AG04449 (cell line): ENCODE measurements around the gene SDCCAG8.

Experiments used
- CTCF ChIA-PET: fragments of 350-600 bp; formaldehyde crosslinking; extraction: SDS; loops from one replicate; lab custom pipeline; 2021; ENCODE audit warnings: antibody characterized with exemption; lab: Yijun Ruan, JAX
- POLR2A ChIA-PET: fragments of 400-600, 350-600 bp; formaldehyde crosslinking; extraction: SDS; loops from one replicate; lab custom pipeline; 2020; ENCODE audit warnings: antibody characterized with exemption, inconsistent platforms; lab: Yijun Ruan, JAX
- DNase-seq: peaks from one replicate; pipeline ENCODE4 v3.0.0-alpha.2; 2010; ENCODE audit warnings: low read depth, low spot score
- H3K4me3 ChIP-seq: 2 replicates; pipeline ENCODE4 v1.5.1; 2011; ENCODE audit warnings: low read depth, mild to moderate bottlenecking, control low read depth, low read length
- TF ChIP-seq, protein P1 (sequence below): IDR thresholded peaks from one replicate; pipeline ENCODE4 v1.5.1; 2011; ENCODE audit warnings: mild to moderate bottlenecking, moderate library complexity, low read length, control low read depth, inconsistent platforms; ENCODE audit not compliant: insufficient read depth; ENCODE audit errors: missing control alignments

Gene SDCCAG8

DNA sequence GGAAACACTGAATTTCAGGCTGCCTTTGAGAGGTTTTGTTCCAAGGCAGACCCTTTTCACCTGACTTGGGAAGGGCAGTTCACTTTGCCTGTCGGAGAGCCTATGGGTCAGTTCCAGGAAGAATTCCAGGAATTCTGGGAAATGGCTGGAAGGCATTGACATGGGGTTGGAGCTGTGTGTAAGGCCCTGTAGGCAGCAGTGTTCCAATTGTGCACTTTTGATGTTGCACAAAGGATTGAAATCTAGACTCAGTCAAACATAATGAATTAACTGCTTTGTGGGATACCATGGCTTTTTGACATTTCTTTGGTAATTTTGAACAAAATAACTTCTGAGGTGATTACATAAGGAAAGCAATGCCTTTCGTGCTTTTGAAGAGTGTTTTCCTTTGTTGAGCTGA is 184.6 kb downstream of the SDCCAG8 start:
- no peak for DNase-seq
- POLR2A ChIA-PET, result no interaction called here
- H3K4me3 ChIP-seq, result no peak overlapping the region
- CTCF ChIA-PET, result interaction anchor here (1.1 kb wide), 1 partner anchor 9 kb away, joined by 3 read pairs; no protein-coding TSS in a partner anchor
- TF ChIP-seq, protein P1, sequence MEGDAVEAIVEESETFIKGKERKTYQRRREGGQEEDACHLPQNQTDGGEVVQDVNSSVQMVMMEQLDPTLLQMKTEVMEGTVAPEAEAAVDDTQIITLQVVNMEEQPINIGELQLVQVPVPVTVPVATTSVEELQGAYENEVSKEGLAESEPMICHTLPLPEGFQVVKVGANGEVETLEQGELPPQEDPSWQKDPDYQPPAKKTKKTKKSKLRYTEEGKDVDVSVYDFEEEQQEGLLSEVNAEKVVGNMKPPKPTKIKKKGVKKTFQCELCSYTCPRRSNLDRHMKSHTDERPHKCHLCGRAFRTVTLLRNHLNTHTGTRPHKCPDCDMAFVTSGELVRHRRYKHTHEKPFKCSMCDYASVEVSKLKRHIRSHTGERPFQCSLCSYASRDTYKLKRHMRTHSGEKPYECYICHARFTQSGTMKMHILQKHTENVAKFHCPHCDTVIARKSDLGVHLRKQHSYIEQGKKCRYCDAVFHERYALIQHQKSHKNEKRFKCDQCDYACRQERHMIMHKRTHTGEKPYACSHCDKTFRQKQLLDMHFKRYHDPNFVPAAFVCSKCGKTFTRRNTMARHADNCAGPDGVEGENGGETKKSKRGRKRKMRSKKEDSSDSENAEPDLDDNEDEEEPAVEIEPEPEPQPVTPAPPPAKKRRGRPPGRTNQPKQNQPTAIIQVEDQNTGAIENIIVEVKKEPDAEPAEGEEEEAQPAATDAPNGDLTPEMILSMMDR, result no peak

DNA sequence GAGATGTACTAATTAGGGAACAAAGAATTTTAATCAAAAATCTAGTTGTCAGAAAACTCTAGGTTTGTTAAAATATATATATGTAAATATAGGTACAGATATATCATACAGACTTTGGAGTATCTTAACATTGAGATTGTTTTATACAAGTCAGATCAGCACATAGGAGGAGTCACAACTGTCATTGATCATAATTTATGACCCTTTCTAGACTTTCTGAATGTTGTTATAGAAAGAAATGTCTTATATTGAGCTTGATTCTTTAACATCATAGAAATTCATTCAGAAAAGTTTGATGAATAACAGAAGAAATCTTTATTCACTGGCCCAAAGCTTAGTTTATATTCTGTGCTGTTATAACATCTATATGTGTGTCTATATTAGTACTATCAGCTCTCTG is 185.8 kb downstream of the SDCCAG8 start:
- DNase-seq, result no peak
- TF ChIP-seq, protein P1, result no peak
- POLR2A ChIA-PET, result no interaction called here

DNA sequence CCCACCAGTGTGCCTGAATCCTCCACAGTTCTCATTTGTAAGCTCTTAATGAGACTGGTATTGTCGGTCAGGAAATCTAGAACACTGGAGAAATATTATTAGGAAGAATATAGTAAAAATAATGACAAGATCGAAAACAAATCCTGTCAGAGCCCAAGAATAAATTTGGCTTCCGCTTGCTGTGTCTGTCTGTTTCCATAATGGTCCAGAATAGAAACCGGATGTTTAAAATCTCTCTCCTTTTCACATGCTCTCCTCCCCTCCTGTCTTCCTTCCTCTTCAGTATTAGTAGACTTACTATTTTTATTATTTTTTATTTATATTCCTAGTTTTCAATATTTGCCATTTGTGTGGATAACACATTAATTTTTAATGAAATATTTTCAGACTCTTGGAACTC is 187.7 kb downstream of the SDCCAG8 start:
- DNase-seq, result no peak
- TF ChIP-seq, protein P1, result no peak
- POLR2A ChIA-PET, result no interaction called here
- no peak overlapping the region for H3K4me3 ChIP-seq
- CTCF ChIA-PET, result no interaction called here

More for the DNA sequence above, 185.8 kb downstream of the SDCCAG8 start:
- H3K4me3 ChIP-seq, result no peak overlapping the region
- CTCF ChIA-PET, result no interaction called here

DNA sequence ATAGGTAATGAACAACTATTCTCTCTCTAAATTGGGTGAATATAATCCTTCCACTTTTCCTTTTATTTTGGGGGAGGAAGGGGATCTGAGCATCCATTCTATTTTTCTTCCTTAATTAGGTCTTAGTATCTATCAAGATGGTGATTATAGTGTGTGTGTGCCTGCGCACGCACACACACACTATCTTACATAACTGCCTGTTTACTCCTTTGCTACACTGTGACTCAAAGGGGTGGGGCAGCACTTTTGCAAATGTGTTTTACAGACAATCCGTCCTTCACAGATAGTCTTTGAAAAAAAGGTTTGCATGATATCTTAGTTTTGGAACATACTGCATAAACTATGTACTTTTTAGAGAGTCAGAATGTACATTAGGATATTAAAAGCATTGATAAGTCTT is 191.5 kb downstream of the SDCCAG8 start:
- ChIA-PET CTCF (no interaction called here), POLR2A (no interaction called here)
- no peak for DNase-seq
- TF ChIP-seq, protein P1, result no peak
- no peak overlapping the region for H3K4me3 ChIP-seq

DNA sequence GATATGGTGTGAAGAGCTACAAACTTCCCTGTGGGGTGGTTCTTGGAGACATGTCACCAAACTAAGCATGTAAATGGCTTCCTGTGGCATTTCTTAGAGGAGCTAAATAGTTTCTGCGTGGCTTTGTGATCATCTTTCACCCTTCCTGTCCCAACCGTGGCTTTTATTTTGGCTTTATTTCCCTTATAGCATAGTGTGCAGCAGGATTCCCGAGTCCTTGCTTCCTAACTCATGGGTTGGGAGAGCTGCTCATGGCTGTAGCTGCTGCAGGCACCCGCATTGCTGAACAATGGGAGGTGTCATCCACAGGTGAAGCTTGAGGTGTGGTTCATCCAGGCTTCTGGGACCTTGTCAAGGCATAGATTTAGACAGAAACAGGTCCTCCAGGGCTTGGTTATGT is 192.0 kb downstream of the SDCCAG8 start:
- H3K4me3 ChIP-seq, result no peak overlapping the region
- no peak for DNase-seq
- CTCF ChIA-PET, result no interaction called here
- POLR2A ChIA-PET, result no interaction called here
- TF ChIP-seq, protein P1, result no peak

DNA sequence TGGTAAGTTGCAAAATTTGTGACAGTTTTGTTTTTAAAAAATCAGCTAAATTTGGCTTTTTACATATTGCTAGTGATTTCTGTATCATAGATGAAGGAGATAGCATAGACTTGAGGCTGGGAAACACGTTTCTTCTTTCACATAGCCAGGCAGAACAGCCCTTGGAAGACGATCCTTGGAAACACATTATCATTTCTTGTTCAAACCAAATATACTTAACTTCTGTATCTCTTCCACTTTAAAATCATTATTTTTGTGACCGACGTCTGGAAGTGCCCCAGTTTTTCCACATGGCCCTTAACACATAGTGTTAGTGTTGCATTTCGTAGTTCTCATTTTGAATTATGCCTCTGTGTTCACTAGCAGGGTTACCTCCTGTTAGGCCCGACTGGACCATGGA is 193.5 kb downstream of the SDCCAG8 start:
- DNase-seq, result no peak
- ChIA-PET CTCF (no interaction called here), POLR2A (no interaction called here)
- H3K4me3 ChIP-seq, result no peak overlapping the region
- TF ChIP-seq, protein P1, result no peak
